ENCODE data around the gene NPAS3.

NPAS3 gene

DNA sequence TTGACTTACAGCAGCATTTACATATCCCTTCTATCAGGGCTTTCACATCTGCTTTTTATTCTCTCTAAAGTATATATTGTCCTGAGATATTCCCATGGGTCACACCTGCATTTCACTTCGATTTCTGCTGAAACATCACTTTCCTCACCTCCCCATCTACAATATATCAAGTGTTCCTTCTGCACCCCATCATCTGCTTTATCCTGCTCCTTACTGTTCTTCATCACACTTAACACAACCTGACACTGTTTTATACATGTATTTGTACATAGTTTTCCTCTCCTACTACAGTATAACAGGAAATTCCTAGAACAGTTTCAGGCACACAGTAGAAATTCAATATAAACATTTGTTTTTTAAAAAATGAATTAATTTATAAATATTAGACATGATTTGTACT is 809.1 kb downstream of the NPAS3 start:
- TF ChIP-seq CTCF (IDR thresholded peaks at IDR 0.05; ENCODE audit: low read depth, low read length): no peak
- H3K4me3 ChIP-seq (ENCODE audit: low read depth, low read length): no peak overlapping the region

DNA sequence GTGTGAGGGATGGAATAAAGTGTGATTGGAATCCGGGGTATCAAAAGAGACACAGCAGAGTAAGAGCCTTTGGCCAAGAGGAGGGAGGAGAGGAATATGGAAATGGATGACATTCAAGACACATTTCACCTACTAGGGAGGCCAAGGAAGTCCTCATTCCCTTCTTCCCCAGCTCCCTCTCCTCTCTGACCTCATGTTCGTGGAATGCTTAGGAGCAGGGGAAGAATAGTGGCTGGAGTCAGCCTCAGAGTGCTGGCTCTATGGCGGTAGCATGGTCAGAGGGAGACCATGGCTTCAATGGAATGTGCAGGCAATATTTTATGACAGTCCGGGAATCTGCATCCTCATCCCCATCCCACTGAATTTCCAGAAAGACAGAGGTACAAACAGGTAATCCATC is 815.6 kb downstream of the NPAS3 start:
- TF ChIP-seq CTCF (IDR thresholded peaks at IDR 0.05; ENCODE audit: low read depth, low read length): no peak
- H3K4me3 ChIP-seq (ENCODE audit: low read depth, low read length): no peak overlapping the region

DNA sequence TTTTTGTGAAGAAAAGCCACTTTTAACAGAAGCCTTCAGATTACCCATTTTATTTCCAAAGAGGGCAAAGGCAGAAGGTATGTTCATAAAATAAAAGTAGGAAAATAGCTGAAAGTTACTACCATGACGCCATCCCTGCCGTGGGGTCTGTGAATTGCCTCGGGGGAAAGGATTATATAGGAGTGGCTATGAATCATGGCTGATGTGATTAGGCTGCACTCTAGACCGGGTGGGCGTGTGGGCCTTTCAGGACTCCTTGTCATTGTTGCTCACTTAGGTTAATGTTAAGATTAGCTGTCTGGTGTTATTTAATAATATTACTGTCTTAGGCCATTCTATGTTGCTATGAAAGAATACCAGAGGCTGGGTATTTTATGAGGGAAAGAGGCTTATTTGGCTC is 816.7 kb downstream of the NPAS3 start:
- H3K4me3 ChIP-seq (ENCODE audit: low read depth, low read length): no peak overlapping the region
- TF ChIP-seq CTCF (IDR thresholded peaks at IDR 0.05; ENCODE audit: low read depth, low read length): no peak

- no peak for TF ChIP-seq CTCF (IDR thresholded peaks at IDR 0.05; ENCODE audit: low read depth, low read length)
- no peak overlapping the region for H3K4me3 ChIP-seq (ENCODE audit: low read depth, low read length)
These were observed 818.2 kb downstream of the NPAS3 start for GRCh38 chr14:33756833-33757232.

DNA sequence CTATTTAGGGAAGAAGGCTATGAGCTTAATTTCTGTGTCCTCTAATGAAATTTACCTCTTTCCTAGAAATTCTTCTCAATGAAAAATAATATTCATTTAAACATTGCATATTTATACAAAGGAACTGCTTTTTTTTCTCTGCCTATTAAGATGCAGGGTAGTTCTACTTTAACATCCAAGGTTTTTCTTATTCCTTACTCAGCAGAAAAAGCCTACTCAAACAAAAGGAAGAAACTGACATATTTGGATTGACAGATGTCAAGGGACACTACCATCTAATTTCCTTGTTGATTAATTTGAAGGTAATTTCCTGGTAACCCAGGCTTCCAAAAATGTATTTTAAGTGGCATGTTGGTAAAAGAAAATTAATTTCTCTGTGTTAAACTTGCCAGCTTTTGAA is 819.9 kb downstream of the NPAS3 start:
- no peak overlapping the region for H3K4me3 ChIP-seq (ENCODE audit: low read depth, low read length)
- TF ChIP-seq CTCF (IDR thresholded peaks at IDR 0.05; ENCODE audit: low read depth, low read length): no peak

- no peak overlapping the region for H3K4me3 ChIP-seq (ENCODE audit: low read depth, low read length)
- TF ChIP-seq CTCF (IDR thresholded peaks at IDR 0.05; ENCODE audit: low read depth, low read length): no peak
These were observed 823.6 kb downstream of the NPAS3 start for GRCh38 chr14:33762161-33762851.

DNA sequence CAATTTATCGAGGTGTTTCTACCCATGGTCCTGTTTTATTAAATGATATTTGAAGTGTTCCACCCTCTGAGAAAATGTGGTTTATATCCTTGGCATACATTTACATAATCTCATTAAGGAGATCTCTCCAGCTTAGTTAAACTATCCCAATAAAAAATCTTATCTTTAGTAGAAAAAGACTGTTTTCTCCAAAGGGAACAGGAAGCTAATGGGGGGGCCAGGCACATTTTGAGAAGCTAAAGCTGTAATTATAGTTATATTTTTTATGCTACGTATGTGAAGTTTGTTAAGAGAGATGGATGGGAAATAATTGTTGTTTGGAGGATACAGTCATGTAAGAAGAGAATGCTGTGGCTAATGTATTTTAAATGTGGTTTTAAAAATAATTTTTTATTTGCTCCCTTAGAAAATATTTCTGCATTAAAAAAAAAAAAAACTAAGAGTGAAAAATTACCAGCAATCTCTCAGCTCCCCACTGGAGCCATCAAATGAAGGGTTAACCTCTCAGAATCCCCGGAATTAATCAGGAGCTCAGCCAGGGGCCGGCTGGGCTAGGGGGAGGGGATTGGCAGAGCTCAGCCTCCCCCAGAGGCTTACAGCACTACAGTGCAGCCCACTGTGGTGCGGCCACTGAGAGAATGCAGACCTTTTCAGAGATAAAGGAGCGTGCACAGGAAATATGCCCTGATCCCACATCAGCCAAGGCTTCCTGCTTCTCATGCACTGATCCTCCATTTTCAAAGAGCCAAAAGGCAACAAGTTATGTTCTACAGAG is 826.4 kb downstream of the NPAS3 start:
- TF ChIP-seq CTCF (IDR thresholded peaks at IDR 0.05; ENCODE audit: low read depth, low read length): no peak
- H3K4me3 ChIP-seq (ENCODE audit: low read depth, low read length): no peak overlapping the region

Measured in WI38 (cell line).